ENCODE measurements around the gene LRIG1.

DNA sequence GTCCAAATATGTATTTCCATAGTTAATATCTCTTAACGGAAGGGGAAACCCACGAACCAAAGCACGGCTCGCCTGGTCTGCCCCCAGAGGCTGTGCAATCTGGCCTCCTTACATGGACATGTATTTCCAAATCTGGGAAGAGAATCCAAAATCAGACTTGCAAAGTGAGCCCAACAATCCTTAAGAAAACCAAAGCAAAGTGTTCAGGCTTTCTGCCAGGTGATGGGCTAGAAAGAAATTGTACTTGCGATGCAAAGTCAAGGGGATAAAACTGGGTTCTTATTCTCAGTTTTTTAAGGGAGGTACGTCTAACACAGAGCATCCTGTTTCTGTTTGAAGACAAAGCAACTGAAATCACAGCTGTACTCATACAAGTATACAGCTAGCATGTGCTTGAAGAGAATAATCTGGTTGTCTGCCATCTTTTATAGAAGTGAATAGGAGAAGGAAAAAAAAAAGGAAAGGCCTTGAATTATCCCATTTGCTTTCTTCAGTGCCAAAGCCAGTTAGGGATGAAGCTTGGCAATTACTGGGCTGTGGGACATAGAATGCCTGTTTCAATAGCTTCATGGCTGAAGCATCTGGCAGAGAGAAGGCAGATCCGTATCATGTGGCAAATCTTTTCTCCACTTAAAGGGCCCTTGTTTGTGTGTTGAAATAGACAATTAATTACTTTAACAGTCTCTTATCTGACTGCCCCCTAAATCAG is 48.4 kb downstream of the LRIG1 start:
- TF ChIP-seq POLR2A (IDR thresholded peaks at IDR 0.05; ENCODE audit: low read depth, low read length) = no peak
- no peak for TF ChIP-seq POLR2AphosphoS5 (IDR thresholded peaks at IDR 0.05; ENCODE audit: low read depth, low read length)
- TF ChIP-seq TAF1 (IDR thresholded peaks at IDR 0.05; ENCODE audit: borderline replicate concordance, low read depth, low read length) = no peak

All from GM12892 (cell line).